Jurkat, Clone E6-1 (cell line): ENCODE results near the gene IFI27L2.

ENCODE experiments used
- DNase-seq: peaks from one replicate; pipeline ENCODE4 v3.0.0-alpha.2; 2011; ENCODE audit warnings: low read depth, low spot score
- H3K4me3 ChIP-seq: 2 replicates; pipeline ENCODE4 v1.5.1; 2011; ENCODE audit warnings: mild to moderate bottlenecking, low read length, control low read depth, moderate library complexity

Gene IFI27L2

GRCh38 chr14:94110552-94111181, 18.7 kb downstream of the IFI27L2 start, which contains the start of gene IFI27:
TSS of gene IFI27 (plus strand) at chr14:94110736.
- no peak within 1 kb of the TSS for H3K4me3 ChIP-seq

GRCh38 chr14:94109915-94110250, 19.5 kb downstream of the IFI27L2 start:
- H3K4me3 ChIP-seq = no peak overlapping the region
- DNase-seq = no peak

More at GRCh38 chr14:94110552-94111181, 18.7 kb downstream of the IFI27L2 start, which contains the start of gene IFI27:
- DNase-seq = no peak

GRCh38 chr14:94104731-94105130, 24.7 kb downstream of the IFI27L2 start:
- H3K4me3 ChIP-seq = no peak overlapping the region
- no peak for DNase-seq

- H3K4me3 ChIP-seq = no peak overlapping the region
- no peak for DNase-seq
Observed at GRCh38 chr14:94103554-94104150, 25.8 kb downstream of the IFI27L2 start.

- H3K4me3 ChIP-seq = no peak overlapping the region
- no peak for DNase-seq
Observed at GRCh38 chr14:94102768-94103482, 26.5 kb downstream of the IFI27L2 start.

- H3K4me3 ChIP-seq = no peak overlapping the region
- no peak for DNase-seq
Observed at GRCh38 chr14:94101748-94102147, 27.7 kb downstream of the IFI27L2 start.

- H3K4me3 ChIP-seq = no peak overlapping the region
- no peak for DNase-seq
Observed at GRCh38 chr14:94100847-94101246, 28.6 kb downstream of the IFI27L2 start.

- DNase-seq = no peak
- H3K4me3 ChIP-seq = no peak overlapping the region
Observed at GRCh38 chr14:94099006-94099405, 30.4 kb downstream of the IFI27L2 start.

GRCh38 chr14:94098326-94098992, 30.9 kb downstream of the IFI27L2 start:
- no peak for DNase-seq

GRCh38 chr14:94097091-94097490, 32.3 kb downstream of the IFI27L2 start:
- no peak for DNase-seq
- no peak overlapping the region for H3K4me3 ChIP-seq

More at GRCh38 chr14:94098326-94098992, 30.9 kb downstream of the IFI27L2 start:
- H3K4me3 ChIP-seq = no peak overlapping the region

GRCh38 chr14:94093418-94093817, 36.0 kb downstream of the IFI27L2 start:
- DNase-seq = no peak
- no peak overlapping the region for H3K4me3 ChIP-seq

GRCh38 chr14:94089479-94089878, 39.9 kb downstream of the IFI27L2 start:
- H3K4me3 ChIP-seq = no peak overlapping the region
- no peak for DNase-seq

- DNase-seq = no peak
Observed at GRCh38 chr14:94088516-94088915, 40.9 kb downstream of the IFI27L2 start.

GRCh38 chr14:94087891-94088290, 41.5 kb downstream of the IFI27L2 start:
- no peak for DNase-seq
- H3K4me3 ChIP-seq = no peak overlapping the region

More at GRCh38 chr14:94088516-94088915, 40.9 kb downstream of the IFI27L2 start:
- no peak overlapping the region for H3K4me3 ChIP-seq

- H3K4me3 ChIP-seq = peak overlapping the region; percentile 91
- peak; percentile 11 for DNase-seq
Observed at GRCh38 chr14:94081386-94081820, 48.0 kb downstream of the IFI27L2 start.

- peak; percentile 93 for DNase-seq
Observed at GRCh38 chr14:94080621-94081385, 48.6 kb downstream of the IFI27L2 start, which contains the start of the genes DDX24 and IFI27L1. TSS of gene DDX24 (minus strand) at chr14:94081202. CDS start at chr14:94079742, 1,460 bp downstream. TSS of gene IFI27L1 (plus strand) at chr14:94081310. CDS start at chr14:94096938, 15,628 bp downstream.

GRCh38 chr14:94079891-94080620, 49.3 kb downstream of the IFI27L2 start:
- DNase-seq = peak; percentile 43
- H3K4me3 ChIP-seq = peak overlapping the region; percentile 91

More at GRCh38 chr14:94080621-94081385, 48.6 kb downstream of the IFI27L2 start, which contains the start of the genes DDX24 and IFI27L1:
- H3K4me3 ChIP-seq = peak within 1 kb of the TSS; percentile 91

- DNase-seq = no peak
Observed at GRCh38 chr14:94077823-94078222, 51.6 kb downstream of the IFI27L2 start.

More at GRCh38 chr14:94077823-94078222, 51.6 kb downstream of the IFI27L2 start:
- H3K4me3 ChIP-seq = no peak overlapping the region
